ENCODE measurements around the gene HERC6. TPM values are rescaled to one million over a fixed set of nuclear protein-coding genes. Genes with fewer than 3 reads are reported as not detected.

Gene HERC6
- total and polyA plus RNA-seq, 7 donors = 5.4 to 8.6 (median 7.4) TPM

- intact Hi-C loops (cut with DNase I) = no loop called here
- peaks cover 0 to 49% (median 0%) of the 10 kb centered on the region in 4 donors for H3K36me3 ChIP-seq
- H3K4me1 ChIP-seq = no peaks in the 10 kb centered on the region
- no peak for DNase-seq
- no peak overlapping the region for H3K27ac ChIP-seq
- H3K4me3 ChIP-seq = no peak overlapping the region
- TF ChIP-seq EP300 (IDR thresholded peaks at IDR 0.05) (no peak), POLR2A (IDR thresholded peaks at IDR 0.05) (no peak), POLR2AphosphoS5 (IDR thresholded peaks at IDR 0.05) (no peak)
- TF ChIP-seq, protein P1, sequence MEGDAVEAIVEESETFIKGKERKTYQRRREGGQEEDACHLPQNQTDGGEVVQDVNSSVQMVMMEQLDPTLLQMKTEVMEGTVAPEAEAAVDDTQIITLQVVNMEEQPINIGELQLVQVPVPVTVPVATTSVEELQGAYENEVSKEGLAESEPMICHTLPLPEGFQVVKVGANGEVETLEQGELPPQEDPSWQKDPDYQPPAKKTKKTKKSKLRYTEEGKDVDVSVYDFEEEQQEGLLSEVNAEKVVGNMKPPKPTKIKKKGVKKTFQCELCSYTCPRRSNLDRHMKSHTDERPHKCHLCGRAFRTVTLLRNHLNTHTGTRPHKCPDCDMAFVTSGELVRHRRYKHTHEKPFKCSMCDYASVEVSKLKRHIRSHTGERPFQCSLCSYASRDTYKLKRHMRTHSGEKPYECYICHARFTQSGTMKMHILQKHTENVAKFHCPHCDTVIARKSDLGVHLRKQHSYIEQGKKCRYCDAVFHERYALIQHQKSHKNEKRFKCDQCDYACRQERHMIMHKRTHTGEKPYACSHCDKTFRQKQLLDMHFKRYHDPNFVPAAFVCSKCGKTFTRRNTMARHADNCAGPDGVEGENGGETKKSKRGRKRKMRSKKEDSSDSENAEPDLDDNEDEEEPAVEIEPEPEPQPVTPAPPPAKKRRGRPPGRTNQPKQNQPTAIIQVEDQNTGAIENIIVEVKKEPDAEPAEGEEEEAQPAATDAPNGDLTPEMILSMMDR (IDR thresholded peaks at IDR 0.05) = no peak
- 94 to 95% methylated on average over 2 of the region's 2 CpGs for WGBS, 2 donors
- no peaks in the 10 kb centered on the region for H3K9me3 ChIP-seq
- no peaks in the 10 kb centered on the region for H3K27me3 ChIP-seq
These were observed 18.0 kb downstream of the HERC6 start for GRCh38 chr4:88396681-88397080.

DNA sequence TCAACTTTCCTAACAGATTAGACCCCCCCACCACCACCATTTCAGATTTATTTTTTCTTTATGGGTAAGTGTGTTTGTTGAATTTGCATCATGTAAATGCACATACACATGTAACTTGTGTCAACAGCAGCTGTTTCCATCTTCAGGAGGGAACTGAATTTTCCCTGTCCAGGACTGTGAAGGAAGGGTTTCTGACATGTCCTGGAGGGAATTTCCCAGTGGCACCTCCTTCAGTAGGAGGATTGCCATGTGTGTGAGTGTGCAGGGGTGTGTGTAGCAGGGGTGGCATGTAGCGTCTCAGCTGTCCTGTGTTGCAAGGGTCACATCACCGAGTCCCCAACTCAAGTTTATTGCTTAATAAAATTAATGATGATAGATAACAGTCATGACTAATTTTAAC lies 19.7 kb downstream of the HERC6 start:
- Histone ChIP-seq H3K27me3 (no peaks in the 10 kb centered on the region), H3K27ac (no peak overlapping the region), H3K4me3 (no peak overlapping the region), H3K36me3 (peaks cover 0 to 50% (median 0%) of the 10 kb centered on the region in 4 donors), H3K9me3 (no peaks in the 10 kb centered on the region), H3K4me1 (no peaks in the 10 kb centered on the region)
- intact Hi-C loops (cut with DNase I) = no loop called here
- WGBS, 2 donors = 81 to 84% methylated on average over 2 of the region's 2 CpGs
- TF ChIP-seq EP300 (IDR thresholded peaks at IDR 0.05) (no peak), POLR2A (IDR thresholded peaks at IDR 0.05) (no peak), POLR2AphosphoS5 (IDR thresholded peaks at IDR 0.05) (no peak)
- TF ChIP-seq, protein P1 (IDR thresholded peaks at IDR 0.05) = no peak
- DNase-seq = no peak

DNA sequence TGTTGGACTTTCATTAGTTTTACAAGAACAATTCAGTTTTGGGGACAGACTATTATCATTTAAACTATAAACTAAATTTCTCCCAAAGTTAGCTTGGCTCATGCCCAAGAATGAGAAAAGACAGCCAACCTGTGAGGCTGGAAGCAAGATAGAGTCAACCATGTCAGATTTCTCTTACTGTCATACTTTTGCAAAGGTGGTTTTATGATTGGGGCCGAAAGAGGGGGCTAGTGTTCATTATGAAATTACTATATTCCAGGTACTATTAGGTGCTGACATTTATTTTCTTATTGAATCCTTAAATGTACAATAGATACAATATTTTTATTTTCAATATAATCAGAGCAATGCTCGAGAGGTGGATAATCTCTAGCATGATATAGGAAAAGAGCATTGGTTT lies 30.6 kb downstream of the HERC6 start:
- Histone ChIP-seq H3K27ac (no peak overlapping the region), H3K36me3 (peaks cover 0 to 14% (median 0%) of the 10 kb centered on the region in 4 donors), H3K27me3 (no peaks in the 10 kb centered on the region), H3K4me1 (no peaks in the 10 kb centered on the region), H3K4me3 (no peak overlapping the region), H3K9me3 (no peaks in the 10 kb centered on the region)
- TF ChIP-seq POLR2A (IDR thresholded peaks at IDR 0.05) (no peak), POLR2AphosphoS5 (IDR thresholded peaks at IDR 0.05) (no peak), EP300 (IDR thresholded peaks at IDR 0.05) (no peak)
- TF ChIP-seq, protein P1 (IDR thresholded peaks at IDR 0.05) = no peak
- intact Hi-C loops (cut with DNase I) = no loop called here
- WGBS, 2 donors = 96% methylated on average over 2 of the region's 2 CpGs
- DNase-seq = no peak

DNA sequence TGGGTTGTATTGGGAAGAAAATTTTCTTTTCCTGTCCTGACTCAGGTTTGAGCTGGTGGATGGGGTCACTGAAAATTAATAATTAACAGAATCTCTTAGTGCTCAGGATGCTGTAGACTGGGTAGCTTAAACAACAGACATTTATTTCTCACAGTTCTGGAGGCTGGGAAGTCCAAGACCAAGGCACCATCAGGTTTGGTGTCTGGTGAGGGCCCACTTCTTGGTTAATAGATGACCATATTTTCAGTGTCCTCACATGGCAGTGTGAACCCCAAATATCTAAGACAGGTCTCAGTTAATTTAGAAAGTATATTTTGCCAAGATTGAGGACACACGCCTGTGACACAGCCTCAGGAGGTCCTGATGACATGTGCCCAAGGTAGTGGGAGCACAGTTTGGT lies 31.1 kb downstream of the HERC6 start:
- no peak for DNase-seq
- no peak overlapping the region for H3K27ac ChIP-seq
- 94 to 98% methylated on average over 1 of the region's 1 CpG for WGBS, 2 donors
- TF ChIP-seq, protein P1 (IDR thresholded peaks at IDR 0.05) = no peak
- TF ChIP-seq POLR2A (IDR thresholded peaks at IDR 0.05) (no peak), POLR2AphosphoS5 (IDR thresholded peaks at IDR 0.05) (no peak), EP300 (IDR thresholded peaks at IDR 0.05) (no peak)
- H3K4me3 ChIP-seq = no peak overlapping the region
- peaks cover 0 to 14% (median 0%) of the 10 kb centered on the region in 4 donors for H3K36me3 ChIP-seq
- no peaks in the 10 kb centered on the region for H3K27me3 ChIP-seq
- no peaks in the 10 kb centered on the region for H3K9me3 ChIP-seq
- H3K4me1 ChIP-seq = no peaks in the 10 kb centered on the region
- intact Hi-C loops (cut with DNase I) = no loop called here

- TF ChIP-seq POLR2A (IDR thresholded peaks at IDR 0.05) = no peak
- TF ChIP-seq EP300 (IDR thresholded peaks at IDR 0.05) = no peak
- TF ChIP-seq POLR2AphosphoS5 (IDR thresholded peaks at IDR 0.05) = no peak
- TF ChIP-seq, protein P1 (IDR thresholded peaks at IDR 0.05) = no peak
- H3K4me3 ChIP-seq = no peak overlapping the region
- H3K9me3 ChIP-seq = no peaks in the 10 kb centered on the region
- H3K27ac ChIP-seq = no peak overlapping the region
- H3K36me3 ChIP-seq = peaks cover 0 to 5% (median 0%) of the 10 kb centered on the region in 4 donors
- no peak for DNase-seq
- 92 to 93% methylated on average over 3 of the region's 3 CpGs for WGBS, 2 donors
- intact Hi-C loops (cut with DNase I) = no loop called here
- no peaks in the 10 kb centered on the region for H3K4me1 ChIP-seq
- no peaks in the 10 kb centered on the region for H3K27me3 ChIP-seq
These were observed 32.9 kb downstream of the HERC6 start for GRCh38 chr4:88411491-88412096.

Data from sigmoid colon (tissue), 7 donors.